Inflammatory macrophage (primary cell): Measurements from ENCODE around the gene ARL6IP1.
"Not testable (repeated sequence)": the region's sequence is repeated elsewhere in the genome, so short reads cannot be mapped to it uniquely, and the experiment has no call there.

Experiments
- DNase-seq, 2 donors: peaks; one replicate each; pipeline ENCODE4 v3.0.0-alpha.2; 2020 to 2022

ARL6IP1 gene

DNA sequence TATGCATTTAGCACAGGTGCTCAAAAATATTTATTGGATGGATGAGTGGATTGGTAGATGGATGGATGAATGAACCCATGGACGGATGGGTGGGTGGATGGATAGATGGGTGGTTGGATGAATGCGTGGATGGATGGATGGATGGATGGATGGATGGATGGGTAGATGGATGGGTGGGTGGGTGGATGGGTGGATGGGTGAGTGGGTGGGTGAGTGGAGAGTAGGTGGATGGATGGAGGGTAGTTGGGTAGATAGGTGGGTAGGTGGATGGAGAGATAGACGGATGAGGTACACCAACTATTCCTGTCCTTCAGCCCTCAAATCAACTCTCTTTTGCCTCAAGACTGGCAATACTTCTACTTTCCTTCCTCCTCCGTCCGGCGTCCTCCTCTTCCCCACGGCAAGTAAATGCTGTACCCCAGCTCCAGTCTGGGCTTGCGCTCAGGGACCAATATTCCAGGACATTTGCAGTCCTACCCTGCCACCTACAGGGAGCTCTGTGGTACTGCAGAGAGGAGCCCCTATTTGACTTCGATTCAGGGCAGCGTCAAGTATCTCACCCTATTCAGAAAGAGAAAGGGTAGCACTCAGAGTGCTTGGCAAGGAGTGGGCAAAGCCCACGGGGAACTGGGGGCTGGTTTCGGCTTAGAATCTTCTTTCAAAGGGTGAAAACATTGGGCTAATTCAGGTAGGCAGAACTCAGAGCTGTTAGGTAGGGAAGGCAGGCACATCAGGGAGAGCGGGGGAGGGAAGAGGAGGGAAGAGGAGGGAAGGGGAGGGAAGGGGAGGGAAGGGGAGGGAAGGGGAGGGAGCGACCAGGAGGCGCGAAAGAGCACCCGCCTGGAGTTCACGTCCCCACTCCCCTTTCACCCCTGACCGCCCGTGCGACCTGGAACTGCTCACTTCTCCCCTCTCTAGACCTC, 41.5 kb downstream of the ARL6IP1 start:
- DNase-seq, result not testable (repeated sequence)

- not testable (repeated sequence) for DNase-seq
Observed at GRCh38 chr16:18757960-18758660, 43.2 kb downstream of the ARL6IP1 start.

DNA sequence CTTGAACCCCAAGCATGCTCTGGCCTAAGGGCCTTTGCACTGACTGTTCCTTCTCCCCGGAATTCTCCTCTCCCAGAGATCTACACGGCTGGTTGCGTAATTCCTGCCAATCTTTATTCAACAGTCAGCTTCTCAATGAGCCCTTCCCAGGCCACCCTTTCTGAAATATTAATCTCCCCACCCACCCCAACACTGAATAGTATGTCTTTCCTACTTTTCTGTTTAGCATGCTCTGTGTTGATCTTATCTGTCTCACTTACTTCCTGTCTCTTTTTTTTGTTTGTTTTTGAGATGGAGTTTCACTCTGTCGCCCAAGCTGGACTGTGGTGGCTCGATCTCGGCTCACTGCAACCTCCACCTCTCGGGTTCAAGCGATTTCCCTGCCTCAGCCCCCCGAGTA, 44.7 kb downstream of the ARL6IP1 start:
- not testable (repeated sequence) for DNase-seq

DNA sequence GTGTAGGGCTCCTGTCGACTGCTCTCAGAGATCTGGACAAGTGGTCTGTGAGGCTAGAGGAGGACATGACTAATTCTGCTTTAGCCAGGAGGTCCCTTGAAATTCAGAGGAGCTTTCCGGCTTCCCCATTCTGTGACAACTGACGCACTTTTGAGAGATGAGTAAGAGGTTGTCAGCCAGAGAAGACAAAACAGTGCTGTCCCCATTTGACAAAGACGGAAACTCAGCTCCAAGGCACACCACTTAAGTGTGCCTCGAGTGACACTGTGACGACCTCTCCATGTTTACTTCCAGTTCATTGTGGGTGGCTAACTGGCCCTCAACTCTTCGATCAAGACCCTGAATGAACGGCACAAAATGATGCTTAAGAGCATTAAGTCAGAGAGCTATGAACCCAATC, 58.5 kb downstream of the ARL6IP1 start:
- not testable (repeated sequence) for DNase-seq
